ENCODE results near the gene TEAD4. TPM values are rescaled to one million over a fixed set of nuclear protein-coding genes. Genes with fewer than 3 reads are reported as not detected.

The TEAD4 gene
- total and polyA plus RNA-seq, 8 donors, result 17.4 to 43.8 (median 29.5) TPM

DNA sequence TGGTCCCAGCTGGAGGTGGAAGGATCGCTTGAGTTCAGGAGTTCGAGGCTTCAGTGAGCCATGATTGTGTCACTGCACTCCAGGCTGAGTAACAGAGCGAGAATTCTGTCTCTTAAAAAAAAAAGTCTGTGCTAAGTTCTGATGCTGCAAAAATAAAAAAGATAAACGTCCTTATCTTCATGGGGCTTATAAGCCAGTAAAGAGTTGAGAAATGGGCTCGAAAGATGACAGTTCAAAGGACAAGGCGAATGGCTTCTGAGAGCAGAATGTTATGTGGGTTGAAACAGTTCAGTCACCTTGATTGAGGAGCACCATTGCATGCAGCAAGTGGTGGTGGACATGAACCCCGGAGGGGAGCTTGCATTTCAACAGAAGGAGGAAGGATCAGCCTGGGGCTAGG, 122.7 kb downstream of the TEAD4 start:
- WGBS, 2 donors, result 42 to 49% methylated on average over 7 of the region's 7 CpGs
- FAIRE-seq (no peak), ATAC-seq (no peak), DNase-seq (no peak)
- no peak overlapping the region for H3K27ac ChIP-seq
- no peaks in the 10 kb centered on the region for H3K9me3 ChIP-seq
- TF ChIP-seq, protein P1, sequence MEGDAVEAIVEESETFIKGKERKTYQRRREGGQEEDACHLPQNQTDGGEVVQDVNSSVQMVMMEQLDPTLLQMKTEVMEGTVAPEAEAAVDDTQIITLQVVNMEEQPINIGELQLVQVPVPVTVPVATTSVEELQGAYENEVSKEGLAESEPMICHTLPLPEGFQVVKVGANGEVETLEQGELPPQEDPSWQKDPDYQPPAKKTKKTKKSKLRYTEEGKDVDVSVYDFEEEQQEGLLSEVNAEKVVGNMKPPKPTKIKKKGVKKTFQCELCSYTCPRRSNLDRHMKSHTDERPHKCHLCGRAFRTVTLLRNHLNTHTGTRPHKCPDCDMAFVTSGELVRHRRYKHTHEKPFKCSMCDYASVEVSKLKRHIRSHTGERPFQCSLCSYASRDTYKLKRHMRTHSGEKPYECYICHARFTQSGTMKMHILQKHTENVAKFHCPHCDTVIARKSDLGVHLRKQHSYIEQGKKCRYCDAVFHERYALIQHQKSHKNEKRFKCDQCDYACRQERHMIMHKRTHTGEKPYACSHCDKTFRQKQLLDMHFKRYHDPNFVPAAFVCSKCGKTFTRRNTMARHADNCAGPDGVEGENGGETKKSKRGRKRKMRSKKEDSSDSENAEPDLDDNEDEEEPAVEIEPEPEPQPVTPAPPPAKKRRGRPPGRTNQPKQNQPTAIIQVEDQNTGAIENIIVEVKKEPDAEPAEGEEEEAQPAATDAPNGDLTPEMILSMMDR (IDR thresholded peaks at IDR 0.05), result no peak
- no peaks in the 10 kb centered on the region for H3K36me3 ChIP-seq
- intact Hi-C loops (cut with DNase I), result no loop called here
- no peak overlapping the region for H3K4me3 ChIP-seq
- no peaks in the 10 kb centered on the region for H3K27me3 ChIP-seq
- H3K4me1 ChIP-seq, result peaks cover 0 to 11% (median 0%) of the 10 kb centered on the region in 3 donors

DNA sequence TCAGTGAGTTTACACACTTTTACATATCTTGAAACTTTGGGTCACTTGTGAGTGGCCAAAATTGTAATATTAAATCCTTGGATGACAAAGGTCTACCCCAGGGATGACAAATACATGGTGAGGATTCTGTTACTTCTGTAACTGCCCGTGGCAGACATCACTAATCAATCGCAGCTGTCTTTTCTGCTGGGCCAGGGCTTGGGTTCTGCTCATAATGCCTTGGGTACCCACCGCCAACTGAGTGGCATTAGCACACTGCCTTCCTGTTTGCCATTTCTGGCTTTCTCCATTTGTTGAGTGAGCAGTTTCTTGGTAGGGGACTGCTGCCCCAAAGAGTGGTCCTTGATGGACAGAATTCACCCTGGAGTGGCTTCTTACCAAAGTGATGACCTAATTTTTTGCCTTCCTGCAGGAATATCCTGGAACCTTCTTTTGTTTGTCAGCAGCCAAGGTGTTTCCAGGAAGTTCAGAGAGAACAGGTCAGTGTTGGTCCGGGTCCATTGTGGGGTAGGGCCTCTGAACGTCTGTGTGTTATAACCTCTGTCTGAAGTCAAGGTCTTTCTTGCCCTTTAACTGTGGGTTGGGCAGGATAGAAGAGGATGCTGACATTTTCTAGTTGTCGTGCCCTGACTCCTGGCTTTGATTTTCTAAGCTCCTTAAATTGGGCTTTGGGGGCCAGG, 124.2 kb downstream of the TEAD4 start:
- intact Hi-C loops (cut with DNase I), result no loop called here
- Histone ChIP-seq H3K4me3 (no peak overlapping the region), H3K9me3 (no peaks in the 10 kb centered on the region), H3K4me1 (peaks cover 0 to 4% (median 0%) of the 10 kb centered on the region in 3 donors), H3K27me3 (no peaks in the 10 kb centered on the region), H3K27ac (no peak overlapping the region), H3K36me3 (no peaks in the 10 kb centered on the region)
- WGBS, 2 donors, result 67 to 74% methylated on average over 6 of the region's 6 CpGs
- DNase-seq, result no peak
- no peak for ATAC-seq
- TF ChIP-seq, protein P1 (IDR thresholded peaks at IDR 0.05), result no peak
- no peak for FAIRE-seq

DNA sequence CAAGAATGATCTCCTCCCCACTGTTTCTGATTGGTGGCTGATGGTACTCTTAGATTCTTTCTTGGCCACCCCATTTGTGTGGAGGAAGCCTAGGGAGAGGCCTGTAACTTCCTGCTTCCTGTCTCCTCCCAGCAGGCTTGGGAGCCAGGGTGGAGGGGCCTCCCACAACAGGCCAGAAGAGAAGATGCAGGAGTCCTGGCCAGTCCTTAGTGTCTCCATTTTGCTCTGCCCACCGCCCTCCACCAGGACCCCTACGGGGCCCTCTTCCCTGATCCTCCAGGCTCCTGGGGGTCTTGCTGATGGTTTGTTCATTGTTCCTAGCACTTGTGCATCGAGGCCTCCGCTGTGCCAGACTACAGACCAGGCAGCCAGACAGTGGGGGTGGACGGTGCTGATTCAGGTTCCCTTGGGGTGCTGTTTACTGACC, 124.7 kb downstream of the TEAD4 start:
- Histone ChIP-seq H3K4me1 (peaks cover 0 to 4% (median 0%) of the 10 kb centered on the region in 3 donors), H3K27ac (no peak overlapping the region), H3K9me3 (no peaks in the 10 kb centered on the region), H3K27me3 (no peaks in the 10 kb centered on the region), H3K36me3 (no peaks in the 10 kb centered on the region), H3K4me3 (no peak overlapping the region)
- 88 to 94% methylated on average over 4 to 5 of the region's 5 CpGs for WGBS, 2 donors
- FAIRE-seq (no peak), DNase-seq (no peak), ATAC-seq (no peak)
- intact Hi-C loops (cut with DNase I), result no loop called here
- TF ChIP-seq, protein P1 (IDR thresholded peaks at IDR 0.05), result no peak

DNA sequence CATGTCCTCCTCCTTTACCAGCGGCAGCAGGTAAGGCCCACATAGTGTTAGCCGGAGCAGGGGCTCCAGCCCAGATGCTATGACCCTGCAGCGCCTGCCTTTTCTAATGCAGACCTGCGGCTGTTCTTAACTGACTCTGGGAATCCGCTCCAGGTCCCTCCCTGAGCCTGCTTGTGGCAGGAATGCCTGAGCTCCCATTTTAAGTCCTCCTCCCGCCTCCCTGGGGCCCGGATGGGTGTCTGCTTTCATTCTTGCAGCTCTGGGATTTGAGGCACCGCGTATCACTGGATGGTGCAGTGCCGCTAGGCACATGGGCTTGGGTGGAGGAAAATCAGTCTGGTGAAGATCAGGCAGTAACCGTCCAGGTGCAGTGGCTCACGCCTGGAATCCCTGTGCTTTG, 125.5 kb downstream of the TEAD4 start:
- ATAC-seq, result no peak
- intact Hi-C loops (cut with DNase I), result no loop called here
- H3K27me3 ChIP-seq, result no peaks in the 10 kb centered on the region
- H3K27ac ChIP-seq, result no peak overlapping the region
- no peaks in the 10 kb centered on the region for H3K9me3 ChIP-seq
- FAIRE-seq, result no peak
- no peaks in the 10 kb centered on the region for H3K36me3 ChIP-seq
- TF ChIP-seq, protein P1 (IDR thresholded peaks at IDR 0.05), result no peak
- DNase-seq, result no peak
- peaks cover 0 to 4% (median 0%) of the 10 kb centered on the region in 3 donors for H3K4me1 ChIP-seq
- H3K4me3 ChIP-seq, result no peak overlapping the region
- 95 to 96% methylated on average over 12 of the region's 12 CpGs for WGBS, 2 donors
